ENCODE measurements around the gene VIM.
"Not testable (repeated sequence)": the region's sequence is repeated elsewhere in the genome, so short reads cannot be mapped to it uniquely, and the experiment has no call there.

The VIM gene

DNA sequence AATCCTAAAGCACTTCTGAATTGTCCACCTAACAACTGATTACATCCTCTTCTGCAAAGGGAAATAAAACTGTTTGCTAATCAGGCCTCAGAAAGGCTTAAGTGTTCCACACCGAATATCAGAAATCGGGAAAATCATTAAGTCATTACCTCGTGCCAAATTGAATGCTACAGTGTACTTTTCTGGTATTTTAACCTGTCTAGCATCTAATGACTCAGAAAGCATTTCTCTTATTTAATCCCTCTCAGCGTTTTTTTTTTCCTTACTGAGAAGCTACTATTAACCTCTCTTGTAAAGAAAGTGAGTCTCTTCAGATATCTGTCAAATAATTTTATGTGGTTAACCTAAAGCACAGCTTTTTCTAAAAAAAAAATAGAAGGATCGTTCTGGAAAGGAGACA, 28.6 kb downstream of the VIM start:
- TF ChIP-seq, protein P1, sequence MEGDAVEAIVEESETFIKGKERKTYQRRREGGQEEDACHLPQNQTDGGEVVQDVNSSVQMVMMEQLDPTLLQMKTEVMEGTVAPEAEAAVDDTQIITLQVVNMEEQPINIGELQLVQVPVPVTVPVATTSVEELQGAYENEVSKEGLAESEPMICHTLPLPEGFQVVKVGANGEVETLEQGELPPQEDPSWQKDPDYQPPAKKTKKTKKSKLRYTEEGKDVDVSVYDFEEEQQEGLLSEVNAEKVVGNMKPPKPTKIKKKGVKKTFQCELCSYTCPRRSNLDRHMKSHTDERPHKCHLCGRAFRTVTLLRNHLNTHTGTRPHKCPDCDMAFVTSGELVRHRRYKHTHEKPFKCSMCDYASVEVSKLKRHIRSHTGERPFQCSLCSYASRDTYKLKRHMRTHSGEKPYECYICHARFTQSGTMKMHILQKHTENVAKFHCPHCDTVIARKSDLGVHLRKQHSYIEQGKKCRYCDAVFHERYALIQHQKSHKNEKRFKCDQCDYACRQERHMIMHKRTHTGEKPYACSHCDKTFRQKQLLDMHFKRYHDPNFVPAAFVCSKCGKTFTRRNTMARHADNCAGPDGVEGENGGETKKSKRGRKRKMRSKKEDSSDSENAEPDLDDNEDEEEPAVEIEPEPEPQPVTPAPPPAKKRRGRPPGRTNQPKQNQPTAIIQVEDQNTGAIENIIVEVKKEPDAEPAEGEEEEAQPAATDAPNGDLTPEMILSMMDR (IDR thresholded peaks at IDR 0.05), result no peak
- Histone ChIP-seq H3K9me3 (ENCODE audit: control insufficient read depth, low read length) (no peaks in the 10 kb centered on the region), H3K9ac (no peak overlapping the region), H3K79me2 (no peaks in the 10 kb centered on the region), H3K4me3 (ENCODE audit: low read depth, low read length) (no peak overlapping the region), H3K4me2 (ENCODE audit: low read length) (no peak overlapping the region), H3K4me1 (no peaks in the 10 kb centered on the region), H3K27ac (no peak overlapping the region), H3K36me3 (ENCODE audit: control insufficient read depth, insufficient read depth, low read length) (no peaks in the 10 kb centered on the region), H2AFZ (no peak overlapping the region), H3K27me3 (ENCODE audit: control insufficient read depth, insufficient read depth, low read length) (no peaks in the 10 kb centered on the region)

DNA sequence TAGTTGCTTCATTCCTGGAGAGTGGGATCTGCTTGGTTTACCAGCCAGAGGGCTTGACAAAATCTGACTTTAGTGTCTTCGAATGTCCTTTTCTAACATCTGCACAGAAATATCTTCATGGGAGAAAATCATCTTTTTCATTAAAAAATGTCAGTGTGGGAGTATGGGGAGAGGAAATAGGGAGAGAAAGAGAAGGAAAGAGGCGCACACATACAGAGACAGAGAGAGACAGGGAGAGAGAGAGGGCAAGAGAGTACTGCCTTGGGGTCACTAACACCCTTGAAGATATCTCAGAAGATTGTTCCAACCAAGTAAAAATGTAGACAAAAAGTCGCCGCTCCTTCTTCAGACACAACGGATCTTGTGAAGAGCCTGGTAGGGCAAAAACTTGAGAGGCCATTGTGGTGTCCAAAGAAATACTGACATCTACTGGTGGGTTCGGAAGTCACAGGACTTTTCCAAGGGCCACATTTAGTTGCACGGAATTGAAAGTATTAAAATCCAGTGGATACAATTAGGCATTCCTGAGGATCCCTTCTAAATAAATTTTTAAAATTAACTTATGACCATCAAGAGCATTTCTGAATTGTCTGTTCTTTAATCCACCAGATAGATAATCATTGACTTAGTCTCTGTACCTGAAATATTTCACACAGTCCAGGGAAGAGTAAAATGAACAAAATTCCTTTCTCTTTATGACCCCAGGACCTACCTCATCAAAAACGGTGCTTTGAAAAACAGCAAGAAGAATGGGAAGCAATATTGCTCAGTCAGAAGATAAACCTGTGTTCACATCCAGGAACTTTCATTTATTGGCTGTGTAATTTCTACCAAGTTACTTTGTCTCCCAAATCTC, 29.7 kb downstream of the VIM start:
- Histone ChIP-seq H3K79me2 (no peaks in the 10 kb centered on the region), H3K4me1 (no peaks in the 10 kb centered on the region), H3K27me3 (ENCODE audit: control insufficient read depth, insufficient read depth, low read length) (no peaks in the 10 kb centered on the region), H3K4me3 (ENCODE audit: low read depth, low read length) (no peak overlapping the region), H3K27ac (no peak overlapping the region), H3K9ac (no peak overlapping the region), H3K36me3 (ENCODE audit: control insufficient read depth, insufficient read depth, low read length) (no peaks in the 10 kb centered on the region), H2AFZ (peak overlapping the region; percentile 69), H3K4me2 (ENCODE audit: low read length) (no peak overlapping the region), H3K9me3 (ENCODE audit: control insufficient read depth, low read length) (no peaks in the 10 kb centered on the region)
- TF ChIP-seq, protein P1 (IDR thresholded peaks at IDR 0.05), result peak; percentile 89

DNA sequence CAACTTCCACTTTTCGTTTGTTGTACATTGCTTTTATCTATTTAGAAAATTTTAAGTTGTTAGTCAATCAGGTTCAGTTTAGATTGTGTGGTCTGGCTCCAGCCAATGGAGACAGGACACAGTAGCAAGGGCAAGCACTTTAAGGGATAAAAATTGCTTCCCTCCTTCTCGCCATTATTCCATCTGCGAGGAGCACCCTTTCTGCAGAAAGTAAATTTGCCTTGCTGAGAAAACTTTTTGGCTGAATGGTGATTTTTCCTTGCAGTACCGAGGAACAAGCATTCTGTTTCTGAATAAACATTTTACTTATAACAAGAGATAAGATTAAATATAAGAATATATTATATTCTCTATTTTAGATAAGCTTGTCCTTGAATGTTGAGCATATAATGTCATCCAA, 34.5 kb downstream of the VIM start:
- TF ChIP-seq, protein P1 (IDR thresholded peaks at IDR 0.05), result no peak

DNA sequence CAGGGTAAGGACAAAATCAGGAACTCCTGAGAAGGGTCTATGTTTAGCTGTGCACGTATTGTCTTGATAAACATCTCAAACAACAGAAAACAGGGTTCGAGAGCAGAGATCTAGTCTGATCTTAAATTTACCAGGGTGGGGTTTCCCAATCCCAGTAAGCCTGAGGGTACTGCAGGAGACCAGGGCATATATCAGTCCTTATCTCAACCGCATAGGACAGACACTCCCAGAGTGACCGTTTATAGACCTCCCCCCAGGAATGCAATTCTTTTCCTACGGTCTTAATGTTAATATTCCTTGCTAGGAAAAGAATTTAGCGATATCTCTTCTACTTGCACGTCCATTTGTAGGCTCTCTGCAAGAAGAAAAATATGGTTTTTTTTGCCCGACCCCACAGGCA, 35.5 kb downstream of the VIM start:
- Histone ChIP-seq H3K36me3 (ENCODE audit: control insufficient read depth, insufficient read depth, low read length) (no peaks in the 10 kb centered on the region), H3K4me2 (ENCODE audit: low read length) (no peak overlapping the region), H3K27me3 (ENCODE audit: control insufficient read depth, insufficient read depth, low read length) (no peaks in the 10 kb centered on the region), H3K79me2 (no peaks in the 10 kb centered on the region), H3K4me3 (ENCODE audit: low read depth, low read length) (no peak overlapping the region), H3K4me1 (no peaks in the 10 kb centered on the region), H2AFZ (no peak overlapping the region), H3K27ac (no peak overlapping the region), H3K9ac (no peak overlapping the region), H3K9me3 (ENCODE audit: control insufficient read depth, low read length) (no peaks in the 10 kb centered on the region)
- TF ChIP-seq, protein P1 (IDR thresholded peaks at IDR 0.05), result no peak

More for the DNA sequence above, 34.5 kb downstream of the VIM start:
- no peak overlapping the region for H2AFZ ChIP-seq
- H3K27ac ChIP-seq, result no peak overlapping the region
- H3K36me3 ChIP-seq (ENCODE audit: control insufficient read depth, insufficient read depth, low read length), result no peaks in the 10 kb centered on the region
- H3K4me2 ChIP-seq (ENCODE audit: low read length), result no peak overlapping the region
- no peaks in the 10 kb centered on the region for H3K9me3 ChIP-seq (ENCODE audit: control insufficient read depth, low read length)
- no peak overlapping the region for H3K4me3 ChIP-seq (ENCODE audit: low read depth, low read length)
- no peaks in the 10 kb centered on the region for H3K27me3 ChIP-seq (ENCODE audit: control insufficient read depth, insufficient read depth, low read length)
- H3K9ac ChIP-seq, result no peak overlapping the region
- H3K4me1 ChIP-seq, result no peaks in the 10 kb centered on the region
- H3K79me2 ChIP-seq, result no peaks in the 10 kb centered on the region

DNA sequence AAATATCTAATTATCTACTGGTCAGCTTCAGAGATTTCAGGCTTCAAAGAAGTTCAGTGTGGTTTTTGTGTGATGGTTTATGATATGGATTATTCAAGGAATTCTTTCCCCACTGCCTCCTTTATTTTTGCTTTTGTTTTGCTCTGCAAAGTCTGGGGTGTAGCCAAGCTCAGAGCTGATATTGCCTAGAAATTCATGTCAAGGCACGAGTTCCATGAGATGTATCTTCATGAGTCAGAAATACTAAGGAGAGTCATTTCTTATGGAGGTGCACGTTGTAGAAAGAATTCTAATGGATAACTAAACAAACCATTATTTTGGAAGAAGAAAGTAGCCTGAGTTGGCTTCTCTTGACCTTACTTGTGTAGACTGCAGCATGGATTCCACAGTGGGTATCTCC, 37.4 kb downstream of the VIM start:
- H3K27me3 ChIP-seq (ENCODE audit: control insufficient read depth, insufficient read depth, low read length), result no peaks in the 10 kb centered on the region
- no peak overlapping the region for H3K27ac ChIP-seq
- no peak overlapping the region for H2AFZ ChIP-seq
- H3K4me1 ChIP-seq, result no peaks in the 10 kb centered on the region
- no peak overlapping the region for H3K4me2 ChIP-seq (ENCODE audit: low read length)
- no peaks in the 10 kb centered on the region for H3K9me3 ChIP-seq (ENCODE audit: control insufficient read depth, low read length)
- TF ChIP-seq, protein P1 (IDR thresholded peaks at IDR 0.05), result no peak
- no peaks in the 10 kb centered on the region for H3K36me3 ChIP-seq (ENCODE audit: control insufficient read depth, insufficient read depth, low read length)
- H3K9ac ChIP-seq, result no peak overlapping the region
- H3K79me2 ChIP-seq, result no peaks in the 10 kb centered on the region
- H3K4me3 ChIP-seq (ENCODE audit: low read depth, low read length), result no peak overlapping the region

DNA sequence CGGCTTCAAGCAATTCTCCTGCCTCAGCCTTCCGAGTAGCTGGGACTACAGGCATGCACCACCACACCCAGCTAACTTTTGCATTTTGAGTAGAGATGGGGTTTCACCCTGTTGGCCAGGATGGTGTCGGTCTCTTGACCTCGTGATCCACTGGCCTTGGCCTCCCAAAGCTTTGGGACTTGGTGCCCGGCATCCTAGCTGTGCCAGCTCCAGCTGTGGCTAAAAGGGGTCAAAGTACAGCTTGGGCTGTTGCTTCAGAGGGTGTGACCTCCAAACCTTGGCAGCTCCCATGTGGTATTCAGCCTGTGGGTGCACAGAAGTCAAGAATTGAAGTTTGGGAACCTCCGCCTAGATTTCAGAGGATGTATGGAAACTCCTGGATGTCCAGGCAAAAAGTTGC, 38.5 kb downstream of the VIM start:
- H3K9ac ChIP-seq; H2AFZ ChIP-seq; H3K27ac ChIP-seq; H3K27me3 ChIP-seq (ENCODE audit: control insufficient read depth, insufficient read depth, low read length); H3K36me3 ChIP-seq (ENCODE audit: control insufficient read depth, insufficient read depth, low read length); H3K9me3 ChIP-seq (ENCODE audit: control insufficient read depth, low read length); H3K4me1 ChIP-seq; H3K79me2 ChIP-seq; H3K4me3 ChIP-seq (ENCODE audit: low read depth, low read length); H3K4me2 ChIP-seq (ENCODE audit: low read length): not testable (repeated sequence)

Measured in parathyroid adenoma (tissue), 2 donors.